Measurements from ENCODE around the gene YIPF3. TPM values are rescaled to one million over a fixed set of nuclear protein-coding genes. Genes with fewer than 3 reads are reported as not detected.
"Not testable (repeated sequence)": the region's sequence is repeated elsewhere in the genome, so short reads cannot be mapped to it uniquely, and the experiment has no call there.

The YIPF3 gene
- total RNA-seq, 1 donor from 2014 or later: 71.4 TPM

- peak; percentile 90 for DNase-seq
These were observed 24.7 kb downstream of the YIPF3 start for GRCh38 chr6:43491750-43492661.

- no peak for DNase-seq
These were observed 26.2 kb downstream of the YIPF3 start for GRCh38 chr6:43490523-43490939.

DNA sequence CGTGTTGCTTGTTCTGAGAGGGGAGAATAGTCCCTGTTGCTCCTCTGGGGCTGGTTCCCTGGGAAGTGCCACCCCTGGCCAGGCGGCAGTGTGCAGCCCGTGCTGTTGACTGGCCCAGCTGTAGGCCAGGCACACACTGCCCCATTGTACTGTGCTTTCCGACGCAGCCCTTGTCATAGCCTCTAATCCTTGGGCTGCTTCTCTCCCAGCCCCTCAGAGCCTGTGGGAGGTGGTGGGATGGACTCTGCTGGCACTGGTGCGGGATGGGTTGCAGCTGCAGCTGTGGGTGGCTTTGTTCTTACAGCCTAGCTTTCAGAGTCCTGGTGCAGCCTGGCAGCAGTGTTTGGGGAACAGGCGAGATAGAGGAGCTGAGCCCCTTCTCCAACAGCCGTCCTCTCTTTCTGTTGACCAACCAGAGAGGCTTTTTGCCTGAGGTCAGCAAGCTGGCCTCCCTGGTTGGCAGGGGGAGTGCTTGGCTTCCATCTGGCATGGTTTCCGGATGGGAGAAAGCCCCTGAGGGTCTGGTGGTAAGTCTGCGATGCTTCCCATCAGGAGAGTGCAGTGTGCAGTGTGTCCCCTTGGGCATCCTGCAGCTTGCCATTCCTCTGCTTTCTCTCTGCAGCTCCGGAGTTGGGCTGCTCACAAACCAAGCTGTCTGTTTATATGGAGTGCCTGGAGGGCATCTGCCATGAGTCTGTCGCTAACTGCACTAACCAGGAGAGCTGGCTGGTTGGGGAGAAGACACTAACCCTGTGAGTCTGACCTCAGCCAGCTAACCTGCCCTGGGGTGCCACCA lies 27.3 kb downstream of the YIPF3 start:
- peak; percentile 91 for DNase-seq

- no peak for DNase-seq
These were observed 28.0 kb downstream of the YIPF3 start for GRCh38 chr6:43488667-43489276.

DNA sequence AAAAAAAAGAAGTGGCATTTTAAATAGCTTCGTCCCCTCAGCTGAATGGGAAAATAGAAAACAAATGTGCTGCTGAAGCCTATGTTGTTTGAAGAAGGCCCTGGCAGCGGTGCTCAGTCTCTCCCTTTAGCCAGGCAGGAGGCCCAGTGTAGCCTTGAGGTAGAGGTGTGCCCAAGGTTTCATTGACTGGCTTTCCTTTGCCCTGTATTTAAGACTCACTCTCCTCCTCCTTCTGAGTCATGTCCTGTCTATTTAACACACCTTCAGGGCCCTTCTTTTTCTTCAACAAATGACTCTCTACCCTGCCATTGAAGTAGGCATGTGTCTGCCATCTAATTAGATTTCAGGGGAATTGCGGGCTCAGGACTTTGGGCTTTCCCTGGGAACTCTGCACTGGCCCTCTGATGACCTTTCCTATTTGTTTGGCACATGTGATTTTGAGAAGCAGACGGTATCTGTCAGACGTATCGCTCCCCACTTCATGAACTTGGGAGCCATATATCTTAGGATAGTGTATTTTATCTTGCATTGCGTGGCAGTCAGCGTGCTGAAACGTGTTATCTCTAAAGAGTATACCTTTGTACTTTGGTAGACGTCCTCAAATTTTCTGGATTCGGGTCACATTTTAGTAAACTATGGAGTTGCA lies 35.0 kb downstream of the YIPF3 start:
- no peak for DNase-seq

DNA sequence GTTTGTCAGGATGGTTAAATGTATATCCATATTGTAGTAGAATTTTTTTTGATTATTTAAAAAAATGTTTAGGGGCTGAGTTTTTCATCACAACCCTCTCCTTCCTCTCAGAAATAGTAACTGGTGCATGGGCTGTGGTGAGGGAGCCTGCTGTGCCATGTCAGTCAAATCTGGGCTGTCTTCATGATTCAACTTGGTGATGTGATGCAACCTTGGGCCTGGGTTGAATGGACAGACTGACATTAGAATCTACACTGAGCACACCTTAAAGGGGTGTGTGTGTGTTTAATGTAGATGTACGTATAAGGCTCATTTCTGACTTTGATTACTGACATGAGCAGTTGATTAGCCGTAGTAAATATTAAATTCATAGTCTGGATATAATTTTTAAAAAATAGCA lies 35.7 kb downstream of the YIPF3 start:
- DNase-seq: no peak

GRCh38 chr6:43478008-43478372 lies 38.7 kb downstream of the YIPF3 start:
- no peak for DNase-seq

DNA sequence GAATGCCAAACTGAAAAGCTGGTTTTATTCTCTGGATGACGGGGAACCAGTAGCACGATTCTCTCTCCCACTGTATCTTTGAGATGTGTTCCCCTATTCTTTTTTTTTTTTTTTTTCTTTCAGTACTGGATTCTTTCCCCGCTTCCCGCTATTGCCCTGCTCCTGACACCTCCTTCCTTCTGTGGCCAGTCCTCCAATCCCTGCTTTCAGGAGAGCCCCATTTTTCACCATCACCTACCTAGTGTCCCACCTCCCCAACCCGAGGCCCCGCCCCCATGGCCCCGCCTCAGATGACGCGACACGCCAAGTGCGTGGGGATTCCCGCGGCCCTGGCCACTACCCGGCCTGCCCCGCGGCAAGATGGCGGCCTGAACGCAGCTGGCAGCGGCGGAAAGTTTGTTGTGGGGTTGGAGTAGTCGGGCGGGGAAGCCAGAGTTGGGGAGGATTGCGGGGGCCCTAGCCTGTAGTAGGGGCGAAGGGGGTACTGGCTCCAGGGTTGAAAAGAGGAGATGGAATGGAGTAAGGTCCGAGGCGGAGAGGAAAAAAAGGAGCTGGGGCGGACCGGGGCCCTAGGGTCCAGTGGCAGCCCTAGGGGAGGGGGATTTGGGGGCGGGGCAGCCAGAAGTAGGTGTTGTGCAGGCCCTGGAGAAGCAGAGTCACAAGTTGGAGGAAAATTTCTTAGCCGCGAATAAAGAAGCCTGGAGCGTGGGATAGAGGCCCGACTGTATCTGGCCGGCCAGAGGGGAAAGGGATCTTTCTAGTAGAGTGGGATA lies 39.3 kb downstream of the YIPF3 start, which contains the start of gene TJAP1:
Gene TJAP1 (plus strand): TSS at position 336 of the 773 bp plus-strand sequence. CDS start 21,432 bp downstream, outside the sequence.
- DNase-seq: peak; percentile 89

GRCh38 chr6:43476746-43477145 lies 40.0 kb downstream of the YIPF3 start:
- no peak for DNase-seq

- DNase-seq: no peak
These were observed 41.2 kb downstream of the YIPF3 start for GRCh38 chr6:43475516-43475915.

GRCh38 chr6:43472515-43472914 lies 44.2 kb downstream of the YIPF3 start:
- DNase-seq: no peak

- no peak for DNase-seq
These were observed 45.3 kb downstream of the YIPF3 start for GRCh38 chr6:43471399-43471798.

DNA sequence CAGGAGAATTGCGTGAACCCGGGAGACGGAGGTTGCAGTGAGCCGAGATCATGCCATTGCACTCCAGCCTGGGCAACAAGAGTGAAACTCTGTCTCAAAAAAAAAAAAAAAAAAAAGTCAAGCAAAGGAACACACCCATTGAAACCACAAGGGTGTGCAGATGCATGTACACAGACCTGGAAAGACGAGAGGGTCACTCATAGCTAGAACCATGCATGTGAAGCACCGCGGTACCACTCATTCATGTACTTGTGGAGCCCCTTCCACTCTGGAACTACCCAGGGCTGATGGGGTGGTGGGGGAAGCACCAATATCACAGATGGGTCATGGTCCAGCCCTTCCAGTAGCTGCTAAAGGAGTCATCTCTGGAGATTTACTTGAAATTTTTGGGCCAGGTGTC lies 46.8 kb downstream of the YIPF3 start:
- no peak for DNase-seq

DNA sequence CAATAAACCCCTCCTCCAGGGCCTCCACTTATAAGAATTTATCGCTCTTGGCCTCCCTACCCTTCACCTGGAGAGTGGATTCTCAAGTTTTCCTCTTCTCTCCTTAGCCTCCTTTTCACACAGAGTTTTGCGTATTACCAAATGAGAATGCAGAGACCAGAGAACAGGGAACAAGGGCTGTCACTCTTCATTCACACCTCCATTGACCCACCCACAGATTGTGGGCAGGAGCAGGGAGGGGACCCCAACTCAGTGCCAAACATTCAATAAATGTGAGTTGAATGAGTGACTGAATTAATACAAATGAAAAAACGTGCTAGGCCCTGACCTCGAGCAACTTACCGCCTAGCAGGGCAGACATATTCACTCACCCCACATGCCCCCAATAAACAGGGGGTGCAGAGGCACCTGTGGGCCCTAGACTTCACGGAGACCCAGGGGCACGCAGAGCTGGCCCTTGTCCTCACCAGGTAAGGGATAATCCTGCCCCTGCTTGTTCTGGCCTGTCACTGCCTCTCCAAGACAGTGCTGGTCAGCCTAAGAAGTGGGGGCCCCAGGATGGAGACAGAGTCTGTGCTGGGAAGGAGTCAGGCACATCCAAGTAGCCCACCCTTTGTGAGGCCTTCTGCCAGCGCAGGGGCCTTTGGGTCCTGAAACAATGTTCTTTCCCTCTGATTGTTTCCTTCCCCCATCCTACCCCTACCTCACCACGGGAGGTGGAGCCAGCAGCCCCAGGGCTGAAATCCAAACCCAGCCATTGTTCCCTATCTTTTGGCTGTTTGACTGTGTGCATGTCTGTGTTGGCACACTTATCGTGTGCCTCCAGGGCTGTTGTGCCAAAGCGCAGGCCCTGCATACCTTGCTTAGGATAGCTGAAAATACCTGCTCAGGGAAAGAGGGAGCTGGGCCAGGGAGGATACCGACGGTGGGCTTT lies 47.7 kb downstream of the YIPF3 start:
- no peak for DNase-seq

GRCh38 chr6:43468240-43468639 lies 48.5 kb downstream of the YIPF3 start:
- DNase-seq: no peak

DNA sequence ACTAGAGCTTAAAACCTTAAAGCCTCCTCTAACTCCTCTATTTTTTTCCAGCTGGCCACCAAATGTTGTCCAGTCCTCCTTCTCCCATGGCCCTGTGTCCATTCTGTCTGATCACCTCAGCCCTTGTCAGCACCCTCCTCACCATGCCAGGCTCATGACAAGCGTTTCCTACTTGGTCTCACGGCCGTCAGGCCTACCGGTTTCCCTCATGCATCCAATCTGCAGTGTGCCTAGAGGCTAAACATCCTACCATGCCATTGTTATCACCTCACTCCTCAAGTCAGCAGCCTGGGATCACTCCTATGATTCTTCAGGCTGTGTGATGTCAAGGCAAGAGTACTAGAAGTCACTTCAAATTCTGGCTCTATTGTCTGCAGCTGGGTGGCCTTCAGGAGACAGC lies 49.0 kb downstream of the YIPF3 start:
- DNase-seq: no peak

DNA sequence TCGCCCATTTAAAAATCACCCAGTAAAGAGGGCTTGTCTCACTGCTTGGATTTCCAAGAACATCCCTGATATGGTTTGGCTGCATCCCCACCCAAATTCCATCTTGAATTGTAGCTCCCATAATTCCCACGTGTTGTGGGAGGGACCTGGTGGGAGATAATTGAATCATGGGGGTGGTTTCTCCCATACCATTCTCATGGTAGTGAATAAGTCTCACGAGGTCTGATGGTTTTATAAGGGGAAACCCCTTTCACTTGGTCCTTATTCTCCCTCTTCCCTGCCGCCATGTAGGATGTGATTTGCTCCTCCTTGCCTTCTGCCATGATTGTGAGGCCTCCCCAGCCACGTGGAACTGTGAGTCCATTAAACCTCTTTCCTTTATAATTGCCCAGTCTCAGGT lies 49.5 kb downstream of the YIPF3 start:
- DNase-seq: not testable (repeated sequence)

DNA sequence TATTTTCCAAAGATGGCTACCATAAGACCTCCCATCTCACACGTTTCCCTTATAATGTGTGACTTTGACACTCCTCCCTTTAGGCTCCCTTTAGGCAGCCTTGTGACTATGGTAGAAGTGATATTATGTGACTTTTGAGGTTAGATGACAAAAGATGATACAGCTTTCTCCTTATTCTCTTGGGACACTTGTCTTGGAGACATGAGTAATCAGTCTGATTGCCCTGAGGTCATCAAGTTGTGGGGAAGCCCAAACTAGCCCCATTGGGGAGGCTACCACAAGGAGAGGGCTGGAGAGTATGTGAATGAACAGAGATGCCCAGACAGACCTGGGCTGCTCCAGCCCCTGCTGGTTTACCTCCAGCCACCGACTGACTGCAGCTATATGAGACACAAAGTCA lies 50.8 kb downstream of the YIPF3 start:
- DNase-seq: no peak

DNA sequence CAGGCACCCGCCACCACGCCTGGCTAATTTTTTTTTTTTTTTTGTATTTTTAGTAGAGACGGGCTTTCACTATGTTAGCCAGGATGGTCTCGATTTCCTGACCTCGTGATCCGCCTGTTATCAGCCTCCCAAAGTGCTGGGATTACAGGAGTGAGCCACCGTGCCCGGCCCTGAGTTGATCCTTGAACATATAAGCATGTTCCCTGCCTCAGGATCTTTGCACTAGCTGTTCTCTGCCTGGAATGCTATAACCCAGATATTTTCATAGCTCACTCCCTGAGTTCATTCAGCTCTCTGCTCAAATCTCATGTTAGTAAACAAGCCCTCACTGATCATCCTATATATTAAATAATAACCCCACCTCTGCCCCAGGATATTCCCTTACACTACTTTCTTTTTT lies 52.4 kb downstream of the YIPF3 start:
- no peak for DNase-seq

- DNase-seq: no peak
These were observed 54.8 kb downstream of the YIPF3 start for GRCh38 chr6:43461936-43462335.

Measured in occipital lobe (tissue), 2 donors.